ENCODE measurements around the gene NTNG1.
A peak's percentile ranks its signal among the peaks of the same experiment; 100 is the strongest.
"Not testable (repeated sequence)": the region's sequence is repeated elsewhere in the genome, so short reads cannot be mapped to it uniquely, and the experiment has no call there.

Gene NTNG1

GRCh38 chr1:107202007-107202406 is 61.2 kb downstream of the NTNG1 start:
- DNase-seq, result no peak

GRCh38 chr1:107213225-107213624 is 72.4 kb downstream of the NTNG1 start:
- no peak for DNase-seq

- DNase-seq, result no peak
These were observed 79.2 kb downstream of the NTNG1 start for GRCh38 chr1:107220036-107220435.

GRCh38 chr1:107225706-107226105 is 84.9 kb downstream of the NTNG1 start:
- DNase-seq, result no peak

GRCh38 chr1:107228704-107229371 is 88.0 kb downstream of the NTNG1 start:
- no peak for DNase-seq

- DNase-seq, result no peak
These were observed 88.9 kb downstream of the NTNG1 start for GRCh38 chr1:107229711-107230110.

GRCh38 chr1:107230121-107230520 is 89.3 kb downstream of the NTNG1 start:
- DNase-seq, result no peak

GRCh38 chr1:107231291-107231690 is 90.5 kb downstream of the NTNG1 start:
- DNase-seq, result no peak

- no peak for DNase-seq
These were observed 91.6 kb downstream of the NTNG1 start for GRCh38 chr1:107232426-107232825.

GRCh38 chr1:107236760-107237159 is 95.9 kb downstream of the NTNG1 start:
- DNase-seq, result not testable (repeated sequence)

GRCh38 chr1:107243461-107243860 is 102.6 kb downstream of the NTNG1 start:
- no peak for DNase-seq

GRCh38 chr1:107244709-107245500 is 104.1 kb downstream of the NTNG1 start:
- no peak for DNase-seq

GRCh38 chr1:107246775-107247345 is 106.0 kb downstream of the NTNG1 start:
- no peak for DNase-seq

- DNase-seq, result no peak
These were observed 106.8 kb downstream of the NTNG1 start for GRCh38 chr1:107247679-107248078.

- peak; percentile 25 for DNase-seq
These were observed 109.3 kb downstream of the NTNG1 start for GRCh38 chr1:107250169-107250568.

- DNase-seq, result no peak
These were observed 110.2 kb downstream of the NTNG1 start for GRCh38 chr1:107251083-107251482.

- no peak for DNase-seq
These were observed 111.0 kb downstream of the NTNG1 start for GRCh38 chr1:107251839-107252238.

GRCh38 chr1:107252271-107252670 is 111.4 kb downstream of the NTNG1 start:
- DNase-seq, result no peak

GRCh38 chr1:107254306-107254705 is 113.5 kb downstream of the NTNG1 start:
- peak; percentile 36 for DNase-seq

- DNase-seq, result no peak
These were observed 114.6 kb downstream of the NTNG1 start for GRCh38 chr1:107255469-107255868.

- no peak for DNase-seq
These were observed 121.8 kb downstream of the NTNG1 start for GRCh38 chr1:107262467-107263286.

GRCh38 chr1:107263291-107263915 is 122.6 kb downstream of the NTNG1 start:
- DNase-seq, result no peak

GRCh38 chr1:107264007-107264406 is 123.2 kb downstream of the NTNG1 start:
- DNase-seq, result no peak
